Suprapubic skin (tissue), 4 donors: ENCODE measurements around the gene MAK. TPM values are rescaled to one million over a fixed set of nuclear protein-coding genes. Genes with fewer than 3 reads are reported as not detected.
"Not testable (repeated sequence)": the region's sequence is repeated elsewhere in the genome, so short reads cannot be mapped to it uniquely, and the experiment has no call there.

Experiments
- DNase-seq, 2 donors: peaks; one replicate each; pipeline ENCODE4 v3.0.0-alpha.2; 2019; ENCODE audit warnings: low spot score in 2 of 2
- H3K27ac ChIP-seq: fragments of 200-600 bp; sonication (generic); one replicate; pipeline ENCODE4 v1.5.1; 2019
- H3K27me3 ChIP-seq: fragments of 200-600 bp; sonication (generic); one replicate; pipeline ENCODE4 v1.5.1; 2019
- H3K36me3 ChIP-seq: fragments of 200-600 bp; sonication (generic); one replicate; pipeline ENCODE4 v1.5.1; 2019
- H3K4me1 ChIP-seq: fragments of 200-600 bp; sonication (generic); one replicate; pipeline ENCODE4 v1.5.1; 2019
- H3K4me3 ChIP-seq: fragments of 200-600 bp; sonication (generic); one replicate; pipeline ENCODE4 v1.5.1; 2019; ENCODE audit warnings: mild to moderate bottlenecking
- H3K9me3 ChIP-seq: fragments of 200-600 bp; sonication (generic); one replicate; pipeline ENCODE4 v1.5.1; 2019
- CTCF ChIP-seq, 2 donors: fragments of 200-600 bp in 1 of 2; fragments of 450-650 bp in 1 of 2; sonication (generic) in 1 of 2; IDR thresholded peaks; one replicate each; pipeline ENCODE4 v1.5.1; 2016 to 2019; ENCODE audit warnings: antibody characterized with exemption in 2 of 2, mild to moderate bottlenecking in 1 of 2, moderate library complexity in 1 of 2
- EP300 ChIP-seq: sonication (generic); formaldehyde crosslinking; IDR thresholded peaks from one replicate; pipeline ENCODE4 v1.6.1; 2017; ENCODE audit warnings: antibody characterized with exemption
- POLR2A ChIP-seq, 2 donors: fragments of 450-650 bp; IDR thresholded peaks; one replicate each; pipeline ENCODE4 v1.6.1; 2017; ENCODE audit warnings: antibody characterized with exemption in 2 of 2, mild to moderate bottlenecking in 2 of 2, moderate library complexity in 2 of 2
- POLR2AphosphoS5 ChIP-seq, 3 donors: sonication (generic); formaldehyde crosslinking; IDR thresholded peaks; one replicate each; pipeline ENCODE4 v1.6.1; 2017; ENCODE audit warnings: antibody characterized with exemption in 3 of 3
- WGBS: methylation state at CpG from one replicate; pipeline ENCODE4 v1.1.5; 2018; 5-methylcytosine and 5-hydroxymethylcytosine counted together
- total RNA-seq, 4 donors: library from RNA; depleted of rRNA; stranded (reverse); fragments of >200 nt; gene quantifications; one replicate each; pipeline ENCODE4 v1.1.0, GENCODE V29; 2016

Gene MAK
- total RNA-seq, 4 donors from 2014 or later = 0.26 to 0.49 TPM; not detected in 2

- Histone ChIP-seq H3K27me3 (no peaks in the 10 kb centered on the region), H3K9me3 (no peaks in the 10 kb centered on the region), H3K27ac (no peak overlapping the region), H3K4me1 (peaks cover 11% of the 10 kb centered on the region), H3K36me3 (peaks cover 61% of the 10 kb centered on the region), H3K4me3 (no peak overlapping the region)
- 84% methylated on average over 1 of the region's 1 CpG for WGBS
- no peak for DNase-seq
- no peak for TF ChIP-seq POLR2A (IDR thresholded peaks at IDR 0.05)
- no peak for TF ChIP-seq POLR2AphosphoS5 (IDR thresholded peaks at IDR 0.05)
- no peak for TF ChIP-seq CTCF (IDR thresholded peaks at IDR 0.05)
- no peak for TF ChIP-seq EP300
Measured at GRCh38 chr6:10756085-10756484, 82.3 kb downstream of the MAK start.

- H3K9me3 ChIP-seq, H3K4me3 ChIP-seq, H3K27me3 ChIP-seq, H3K27ac ChIP-seq, DNase-seq: not testable (repeated sequence)
- WGBS = 78% methylated on average over 5 of the region's 5 CpGs
- peaks cover 26% of the 10 kb centered on the region for H3K4me1 ChIP-seq
- H3K36me3 ChIP-seq = peaks cover 68% of the 10 kb centered on the region
Measured at GRCh38 chr6:10751757-10752156, 86.6 kb downstream of the MAK start.

GRCh38 chr6:10750568-10750967 is 87.8 kb downstream of the MAK start:
- 90% methylated on average over 6 of the region's 6 CpGs for WGBS
- not testable (repeated sequence) for H3K27ac ChIP-seq, H3K27me3 ChIP-seq, DNase-seq, H3K9me3 ChIP-seq, H3K4me3 ChIP-seq
- peaks cover 30% of the 10 kb centered on the region for H3K4me1 ChIP-seq
- peaks cover 57% of the 10 kb centered on the region for H3K36me3 ChIP-seq

- TF ChIP-seq CTCF (IDR thresholded peaks at IDR 0.05) (no peak), POLR2AphosphoS5 (IDR thresholded peaks at IDR 0.05) (no peak), POLR2A (IDR thresholded peaks at IDR 0.05) (no peak), EP300 (no peak)
- 49% methylated on average over 2 of the region's 2 CpGs for WGBS
Measured at GRCh38 chr6:10749734-10750133, 88.6 kb downstream of the MAK start.

GRCh38 chr6:10747251-10747972 is 90.9 kb downstream of the MAK start, which contains the start of gene TMEM14B:
TMEM14B (plus strand) TSS chr6:10747805; CDS start chr6:10749246, 1,441 bp downstream.
- Histone ChIP-seq H3K4me1 (peaks cover 30% of the 10 kb centered on the region), H3K27me3 (no peaks in the 10 kb centered on the region), H3K4me3 (peak within 1 kb of the TSS; percentile 82), H3K9me3 (no peaks in the 10 kb centered on the region), H3K27ac (peak within 1 kb of the TSS; percentile 86), H3K36me3 (peaks cover 27% of the 10 kb centered on the region)
- peak; percentile 99 to 100 for DNase-seq
- TF ChIP-seq EP300 = no peak
- TF ChIP-seq CTCF (IDR thresholded peaks at IDR 0.05) = no peak
- peak in 1 of 2 donors; percentile 74 for TF ChIP-seq POLR2A (IDR thresholded peaks at IDR 0.05)
- peak in 2 of 3 donors; percentile 52 to 87 for TF ChIP-seq POLR2AphosphoS5 (IDR thresholded peaks at IDR 0.05)
- WGBS = 1% methylated on average over 41 of the region's 52 CpGs

More at GRCh38 chr6:10749734-10750133, 88.6 kb downstream of the MAK start:
- H3K9me3 ChIP-seq = no peaks in the 10 kb centered on the region
- H3K4me3 ChIP-seq = no peak overlapping the region
- H3K27me3 ChIP-seq = no peaks in the 10 kb centered on the region
- H3K4me1 ChIP-seq = peaks cover 30% of the 10 kb centered on the region
- no peak overlapping the region for H3K27ac ChIP-seq
- no peak for DNase-seq
- peaks cover 49% of the 10 kb centered on the region for H3K36me3 ChIP-seq

- Histone ChIP-seq H3K4me3 (peak overlapping the region; percentile 82), H3K9me3 (no peaks in the 10 kb centered on the region), H3K36me3 (peaks cover 23% of the 10 kb centered on the region), H3K27ac (peak overlapping the region; percentile 11), H3K4me1 (peaks cover 30% of the 10 kb centered on the region), H3K27me3 (no peaks in the 10 kb centered on the region)
- WGBS = 32% methylated on average over 9 of the region's 9 CpGs
- DNase-seq = no peak
- no peak for TF ChIP-seq POLR2A (IDR thresholded peaks at IDR 0.05)
- TF ChIP-seq CTCF (IDR thresholded peaks at IDR 0.05) = no peak
- no peak for TF ChIP-seq EP300
- TF ChIP-seq POLR2AphosphoS5 (IDR thresholded peaks at IDR 0.05) = no peak
Measured at GRCh38 chr6:10746915-10747250, 91.5 kb downstream of the MAK start.
